ENCODE results near the gene RTP3.

GRCh38 chr3:46466871-46467403, 30.8 kb upstream of the RTP3 start:
- TF ChIP-seq CTCF (IDR thresholded peaks at IDR 0.05 in 4 of 5, conservative IDR thresholded peaks at IDR 0.05 in 1 of 5) = no peak
- TF ChIP-seq POLR2A (IDR thresholded peaks at IDR 0.05) = no peak

All from gastrocnemius medialis (tissue), 4 donors.